PC-9 (cell line): ENCODE measurements around the gene NCK2.

Experiments
- EZH2 ChIP-seq: fragments of 200-600 bp; sonication (generic); IDR thresholded peaks from 2 replicates; pipeline ENCODE4 v1.8.0; 2017; ENCODE audit warnings: antibody characterized with exemption, low read depth
- TF ChIP-seq, protein P1 (sequence below): fragments of 200-600 bp; sonication (generic); conservative IDR thresholded peaks from 2 replicates; pipeline ENCODE4 v1.6.1; 2017; ENCODE audit warnings: mixed run types, antibody characterized with exemption, mild to moderate bottlenecking, moderate library complexity

DNA sequence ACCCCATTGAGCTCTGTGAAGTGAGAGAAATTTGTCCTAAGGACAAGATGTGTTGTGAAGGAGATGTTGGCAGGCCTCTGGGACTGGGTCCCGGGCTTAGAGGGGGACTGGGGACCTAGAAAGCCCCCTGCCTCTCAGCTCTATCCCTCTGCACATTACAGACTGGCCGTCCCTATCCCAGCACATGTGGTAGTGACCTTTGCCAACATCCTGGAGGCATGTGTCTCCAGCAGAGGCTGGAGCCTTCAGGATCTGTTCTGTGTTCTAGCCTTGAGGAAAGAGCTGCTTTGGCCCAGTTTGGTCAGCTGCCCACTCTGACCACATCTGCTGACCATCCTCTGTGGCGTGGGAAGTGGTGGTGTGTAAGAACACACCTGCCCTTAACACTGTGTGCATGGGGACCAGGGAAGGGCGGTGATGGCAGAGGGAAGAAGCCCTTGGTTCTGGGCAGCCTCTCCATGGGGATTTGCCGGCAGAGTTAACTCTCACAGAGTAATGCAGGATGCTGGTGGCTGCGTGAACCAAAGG, 33.4 kb downstream of the NCK2 start:
- TF ChIP-seq, protein P1, sequence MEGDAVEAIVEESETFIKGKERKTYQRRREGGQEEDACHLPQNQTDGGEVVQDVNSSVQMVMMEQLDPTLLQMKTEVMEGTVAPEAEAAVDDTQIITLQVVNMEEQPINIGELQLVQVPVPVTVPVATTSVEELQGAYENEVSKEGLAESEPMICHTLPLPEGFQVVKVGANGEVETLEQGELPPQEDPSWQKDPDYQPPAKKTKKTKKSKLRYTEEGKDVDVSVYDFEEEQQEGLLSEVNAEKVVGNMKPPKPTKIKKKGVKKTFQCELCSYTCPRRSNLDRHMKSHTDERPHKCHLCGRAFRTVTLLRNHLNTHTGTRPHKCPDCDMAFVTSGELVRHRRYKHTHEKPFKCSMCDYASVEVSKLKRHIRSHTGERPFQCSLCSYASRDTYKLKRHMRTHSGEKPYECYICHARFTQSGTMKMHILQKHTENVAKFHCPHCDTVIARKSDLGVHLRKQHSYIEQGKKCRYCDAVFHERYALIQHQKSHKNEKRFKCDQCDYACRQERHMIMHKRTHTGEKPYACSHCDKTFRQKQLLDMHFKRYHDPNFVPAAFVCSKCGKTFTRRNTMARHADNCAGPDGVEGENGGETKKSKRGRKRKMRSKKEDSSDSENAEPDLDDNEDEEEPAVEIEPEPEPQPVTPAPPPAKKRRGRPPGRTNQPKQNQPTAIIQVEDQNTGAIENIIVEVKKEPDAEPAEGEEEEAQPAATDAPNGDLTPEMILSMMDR: no peak
- no peak for TF ChIP-seq EZH2
